NCI-H226 (cell line): ENCODE results near the gene CNTNAP5.

Experiments
- DNase-seq: peaks from one replicate; pipeline ENCODE4 v3.0.0-alpha.2; 2015

The CNTNAP5 gene

DNA sequence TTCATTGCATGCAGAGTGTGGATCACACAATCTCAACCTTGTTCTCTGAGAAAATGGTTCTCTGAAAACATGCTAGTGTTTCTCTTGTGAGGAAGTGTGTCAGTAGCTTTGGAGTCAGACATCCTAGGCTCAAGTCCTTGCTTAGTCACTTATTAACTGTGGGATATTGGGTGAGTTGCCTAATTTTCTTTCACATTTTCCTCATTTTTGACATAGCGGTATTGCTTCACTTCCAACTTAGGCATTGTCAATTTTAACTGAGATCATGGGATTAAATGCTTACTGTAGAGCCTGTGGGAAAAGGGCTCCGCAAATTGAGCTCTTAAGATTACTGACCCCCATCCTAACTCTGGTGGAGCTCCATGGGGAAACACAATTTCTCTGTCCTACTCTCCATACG is 622.2 kb downstream of the CNTNAP5 start:
- no peak for DNase-seq

DNA sequence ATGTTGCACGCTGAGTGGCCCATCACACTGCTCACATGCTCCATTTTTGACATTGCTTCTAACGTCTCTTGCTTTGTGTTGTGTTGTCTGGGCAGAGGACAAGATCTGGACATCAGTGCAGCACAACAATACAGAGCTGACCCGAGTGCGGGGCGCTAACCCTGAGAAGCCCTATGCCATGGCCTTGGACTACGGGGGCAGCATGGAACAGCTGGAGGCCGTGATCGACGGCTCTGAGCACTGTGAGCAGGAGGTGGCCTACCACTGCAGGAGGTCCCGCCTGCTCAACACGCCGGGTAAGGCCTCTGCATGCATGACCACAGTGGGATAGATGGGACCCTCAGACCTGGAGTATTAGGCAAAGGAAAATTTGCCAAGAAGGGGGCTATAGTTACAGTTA is 622.6 kb downstream of the CNTNAP5 start:
- no peak for DNase-seq

DNA sequence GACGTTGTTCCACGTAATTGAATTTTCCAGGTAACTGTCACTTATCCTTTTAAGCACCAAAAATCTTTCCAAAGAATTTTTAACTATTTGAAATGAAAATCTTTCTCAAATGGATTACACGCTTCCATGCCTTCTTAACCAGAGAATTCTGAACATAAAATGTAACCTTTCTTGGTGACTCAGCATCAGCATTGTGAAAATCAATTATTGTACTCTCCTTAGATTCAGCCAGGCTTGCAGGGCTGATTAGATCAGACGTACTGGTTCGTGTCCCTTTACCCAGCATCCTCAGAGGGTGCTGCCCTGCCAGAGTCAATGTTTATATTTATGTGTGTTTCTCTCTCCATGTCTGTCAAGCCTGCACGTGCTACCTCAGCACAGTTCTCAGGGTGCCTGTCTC is 623.9 kb downstream of the CNTNAP5 start:
- no peak for DNase-seq

GRCh38 chr2:124652099-124652498 is 627.0 kb downstream of the CNTNAP5 start:
- DNase-seq, result no peak

DNA sequence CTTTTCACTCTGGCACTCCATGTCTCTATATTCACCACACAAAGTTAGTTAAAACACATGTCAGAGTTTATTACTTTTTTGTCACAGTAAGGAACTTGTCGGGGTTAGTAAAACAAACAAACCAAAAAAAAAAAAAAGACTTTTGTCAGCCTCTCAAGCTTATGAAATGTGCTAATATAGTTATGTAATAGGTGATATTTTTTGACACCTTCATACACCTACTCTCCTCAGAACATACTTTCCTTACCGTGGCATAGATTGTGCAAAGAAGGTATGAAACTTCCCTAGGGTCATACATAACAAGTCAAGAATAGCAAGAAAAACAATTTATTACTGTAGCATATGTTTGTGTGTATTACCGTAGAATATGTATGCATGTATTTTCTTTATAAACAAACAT is 633.3 kb downstream of the CNTNAP5 start:
- DNase-seq, result no peak

DNA sequence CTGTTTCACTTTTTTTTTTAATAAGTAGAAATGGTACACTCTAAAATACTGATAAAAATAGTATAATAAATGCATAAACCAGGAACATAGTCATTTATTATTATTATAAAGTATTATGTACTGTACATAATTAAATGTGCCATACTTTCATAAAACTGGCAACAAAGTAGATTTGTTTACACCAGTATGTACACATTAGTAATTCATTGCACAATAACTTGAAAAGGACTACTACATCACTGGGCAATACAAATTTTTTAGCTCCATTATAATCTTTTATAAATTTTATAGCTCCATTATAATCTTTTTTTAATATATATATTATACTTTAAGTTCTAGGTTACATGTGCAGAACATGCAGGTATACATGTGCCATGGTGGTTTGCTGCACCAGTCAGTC is 636.5 kb downstream of the CNTNAP5 start:
- DNase-seq, result no peak

GRCh38 chr2:124662946-124663644 is 638.0 kb downstream of the CNTNAP5 start:
- DNase-seq, result no peak

DNA sequence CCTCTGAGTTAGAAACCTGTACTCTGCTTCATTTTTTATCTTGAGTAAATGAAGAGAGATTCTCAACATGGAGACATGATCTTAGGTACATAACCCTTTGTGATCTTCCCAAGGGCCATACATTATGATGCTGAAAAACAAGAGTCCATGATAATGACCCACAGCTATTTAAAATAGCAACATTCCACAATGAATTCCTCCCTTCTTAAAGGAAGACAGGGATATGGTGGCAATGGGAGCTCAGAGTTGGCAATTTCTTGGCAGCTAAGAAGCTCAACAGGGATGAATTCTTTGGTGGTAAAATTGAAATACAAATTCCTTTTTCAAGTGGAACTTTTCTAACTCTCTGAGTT is 638.5 kb downstream of the CNTNAP5 start:
- DNase-seq, result no peak

DNA sequence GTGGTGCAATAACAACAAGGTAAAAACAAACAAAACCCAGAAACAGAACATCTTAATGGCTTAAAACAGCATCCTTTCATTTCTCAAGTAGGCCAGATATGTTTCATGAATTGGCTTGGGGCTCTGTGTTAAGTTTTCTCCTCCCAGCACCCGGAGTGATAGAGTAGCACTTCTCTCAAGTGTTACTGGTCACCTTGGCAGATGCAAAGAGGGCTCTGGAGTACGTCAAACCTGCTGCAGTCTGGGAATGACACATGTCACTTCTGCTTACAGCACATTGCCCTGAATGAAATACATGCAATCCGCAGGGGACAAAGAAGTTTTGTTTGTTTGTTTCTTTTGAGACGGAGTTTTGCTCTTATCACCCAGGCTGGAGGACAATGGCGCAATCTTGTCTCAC is 639.3 kb downstream of the CNTNAP5 start:
- DNase-seq, result no peak

GRCh38 chr2:124666976-124667375 is 641.9 kb downstream of the CNTNAP5 start:
- no peak for DNase-seq

DNA sequence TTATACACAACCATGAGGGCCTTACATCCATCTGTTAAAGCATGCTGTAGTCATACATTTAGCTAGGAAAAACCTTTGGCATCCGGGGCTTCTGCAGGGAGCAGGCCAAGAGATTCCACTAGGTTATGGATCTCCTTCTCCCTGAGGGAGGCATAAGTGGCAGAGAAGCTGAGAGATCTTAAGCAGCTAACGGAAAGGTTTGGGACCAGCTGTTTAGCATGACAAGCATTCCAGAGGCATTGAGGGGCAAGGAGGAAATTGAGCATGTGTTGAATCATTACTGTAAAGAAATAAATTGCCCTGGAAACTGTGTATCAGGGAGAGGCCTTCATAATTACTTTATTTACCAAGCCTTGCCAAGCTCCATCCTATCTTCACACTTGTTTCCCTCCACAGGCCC is 643.1 kb downstream of the CNTNAP5 start:
- DNase-seq, result no peak

DNA sequence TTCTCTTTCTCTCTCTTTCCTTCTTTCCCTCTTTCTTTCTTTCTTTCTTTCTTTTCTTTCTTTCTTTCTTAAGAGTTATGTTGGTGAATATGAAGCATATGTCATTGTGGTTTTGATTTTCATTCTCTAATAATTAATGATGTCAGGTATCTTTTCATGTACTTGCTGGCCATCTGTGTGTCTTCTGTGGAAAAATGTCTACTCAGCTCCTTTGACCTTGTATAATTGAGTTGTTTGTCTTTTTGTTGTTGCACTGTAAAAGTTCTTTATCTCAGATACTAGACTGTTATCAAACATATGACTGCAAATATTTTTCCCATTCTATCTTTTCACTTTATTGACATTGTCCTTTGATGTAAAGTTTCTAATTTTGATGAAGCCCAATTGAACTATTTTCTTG is 645.1 kb downstream of the CNTNAP5 start:
- no peak for DNase-seq

GRCh38 chr2:124678043-124678442 is 653.0 kb downstream of the CNTNAP5 start:
- DNase-seq, result no peak

- no peak for DNase-seq
These were observed 658.7 kb downstream of the CNTNAP5 start for GRCh38 chr2:124683536-124684428.

DNA sequence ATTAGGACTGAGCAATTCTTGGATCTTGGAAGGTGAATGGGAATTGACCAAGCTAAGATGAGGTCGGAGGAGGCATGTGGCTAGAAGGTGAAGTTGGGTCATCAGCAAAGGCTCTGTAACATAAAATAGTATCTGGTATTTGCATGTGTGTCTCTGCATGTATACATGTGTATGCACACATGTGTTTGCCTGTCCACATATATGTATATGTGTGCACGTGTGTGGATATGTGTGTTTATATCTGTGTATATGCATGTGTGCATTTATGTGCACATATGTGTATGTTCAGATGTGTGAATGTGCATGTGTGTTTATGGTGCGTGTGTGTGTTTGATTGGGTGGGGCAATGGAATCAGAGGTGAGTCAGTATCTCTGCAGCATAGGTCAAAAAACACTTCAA is 664.3 kb downstream of the CNTNAP5 start:
- DNase-seq, result no peak

GRCh38 chr2:124692216-124692615 is 667.1 kb downstream of the CNTNAP5 start:
- no peak for DNase-seq

DNA sequence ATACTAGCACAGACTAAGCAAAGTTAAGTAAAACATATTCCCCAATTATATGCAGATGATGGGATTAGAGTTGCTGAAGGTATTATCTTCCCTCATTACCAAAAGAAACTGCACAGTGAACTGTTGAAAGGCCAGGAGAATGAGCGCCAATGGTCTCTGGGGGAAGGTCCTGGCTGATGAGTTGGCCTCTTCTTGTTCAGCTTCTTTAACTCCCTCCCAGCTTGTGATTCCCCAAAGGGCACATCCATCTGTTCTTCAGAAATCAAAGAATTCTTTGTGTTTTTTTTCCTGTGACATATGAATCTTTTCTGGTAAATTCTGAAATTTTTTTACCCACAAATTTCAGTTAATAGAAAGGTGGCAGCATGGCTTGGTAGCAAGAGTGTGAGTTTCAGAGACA is 667.6 kb downstream of the CNTNAP5 start:
- no peak for DNase-seq

DNA sequence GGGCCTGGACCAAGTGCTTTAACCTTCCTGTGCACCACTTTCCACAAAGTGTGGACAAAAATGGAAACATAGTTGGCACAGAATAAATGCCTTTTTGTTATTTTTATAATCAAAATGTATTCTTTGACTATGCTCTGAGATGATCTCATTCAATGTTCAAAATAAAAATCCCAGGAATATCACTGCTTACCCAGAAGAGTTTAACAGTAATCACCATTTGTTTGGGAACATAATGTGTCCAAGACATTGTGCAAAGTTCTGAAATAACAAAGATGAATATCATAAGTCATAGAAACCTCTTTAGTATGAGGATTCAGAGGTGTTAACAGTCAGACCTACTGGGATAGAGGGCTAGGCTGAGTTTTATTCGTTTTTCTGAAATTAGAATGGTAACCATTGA is 668.1 kb downstream of the CNTNAP5 start:
- DNase-seq, result no peak

GRCh38 chr2:124698979-124699565 is 674.0 kb downstream of the CNTNAP5 start:
- no peak for DNase-seq

DNA sequence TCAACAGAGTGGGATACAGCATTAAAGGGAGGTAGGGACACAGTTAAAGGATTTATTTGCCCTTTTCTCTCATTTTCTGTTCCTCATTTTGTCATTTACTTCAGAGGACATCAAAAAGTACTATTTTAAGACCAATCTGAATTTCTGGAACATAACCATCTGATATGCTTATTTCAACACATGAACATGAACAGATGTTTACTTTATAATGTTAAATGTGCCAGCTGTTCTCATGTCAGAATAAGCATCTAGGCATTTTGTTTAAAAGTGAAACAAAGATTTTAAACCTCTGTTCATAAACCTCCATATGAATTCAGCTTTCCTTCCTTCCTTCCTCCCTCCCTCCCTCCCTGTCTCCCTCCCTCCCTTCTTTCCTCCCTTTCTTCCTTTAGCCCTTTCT is 677.7 kb downstream of the CNTNAP5 start:
- DNase-seq, result no peak

DNA sequence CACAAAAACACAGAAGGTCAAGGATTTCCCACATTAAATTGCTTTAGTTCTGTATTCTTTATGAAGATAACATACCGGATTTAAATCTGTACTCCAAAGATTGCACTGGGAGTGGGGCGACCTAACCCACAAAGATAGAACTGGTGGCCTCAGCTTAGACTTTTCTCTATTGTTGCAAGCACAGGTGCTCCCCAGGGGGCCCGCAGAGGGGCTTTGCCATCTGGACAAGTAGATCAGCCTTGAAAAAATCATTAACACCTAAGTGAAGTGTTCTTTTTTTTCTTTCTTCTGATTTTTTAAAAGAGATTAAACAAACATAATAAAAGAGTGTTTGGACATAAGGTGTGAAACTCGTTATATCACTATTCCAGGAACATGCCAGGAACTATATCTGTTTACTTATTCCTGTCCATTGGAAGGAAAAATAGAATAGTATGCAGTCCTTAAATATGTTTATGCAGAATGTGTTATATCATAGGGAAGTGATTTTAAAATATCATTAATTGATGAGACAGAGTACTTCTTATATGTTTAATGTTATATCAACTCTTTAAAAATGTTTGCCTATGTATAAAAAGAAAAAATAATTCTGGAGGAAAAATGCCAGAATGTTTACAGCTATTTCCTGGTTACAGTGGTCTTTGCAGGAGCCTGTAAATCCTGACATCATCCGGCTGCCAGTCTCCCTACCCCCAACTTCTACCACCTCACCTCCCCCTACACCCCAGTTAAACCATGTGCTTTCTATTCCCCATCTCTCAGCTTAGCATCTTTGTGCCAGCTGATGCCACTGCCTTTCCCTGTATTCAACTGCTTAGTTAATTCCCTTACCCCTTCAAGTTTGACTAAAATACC is 679.2 kb downstream of the CNTNAP5 start:
- DNase-seq, result no peak

GRCh38 chr2:124708661-124709060 is 683.6 kb downstream of the CNTNAP5 start:
- no peak for DNase-seq

DNA sequence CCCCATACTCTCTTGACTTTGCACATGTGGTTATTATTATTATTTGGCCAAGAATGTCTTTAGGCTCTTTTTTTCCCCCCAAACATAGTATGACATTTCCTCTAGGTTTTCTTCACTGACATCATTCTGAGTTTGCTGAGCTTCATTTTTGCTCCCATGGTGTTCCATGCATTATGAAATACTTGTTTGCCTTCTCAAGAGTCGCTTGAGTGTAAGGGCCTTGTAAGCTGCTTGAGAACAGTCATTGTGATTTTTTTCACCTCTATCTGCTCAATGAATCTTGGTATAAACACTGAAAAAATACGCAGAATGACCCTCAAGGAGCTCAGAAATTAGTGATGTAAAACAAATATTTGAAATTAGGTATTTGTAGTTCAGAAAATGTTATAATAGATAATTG is 688.9 kb downstream of the CNTNAP5 start:
- no peak for DNase-seq
